T-helper 1 cell treated with Interleukin-12 subunit alpha and Interleukin-12 subunit beta and Interleukin-4 antibody, amounts not matched to agents 30 μg/mL and 1 μg/mL, for 36 hours (primary cell): Measurements from ENCODE around the gene SLC38A6.

ENCODE experiments used
- H3K27ac Mint-ChIP-seq: one replicate; pipeline ENCODE4 v1.8.0; 2021; ENCODE audit warnings: mild to moderate bottlenecking, mixed read lengths
- H3K27me3 Mint-ChIP-seq: one replicate; pipeline ENCODE4 v1.8.0; 2021; ENCODE audit warnings: low read depth, mixed read lengths
- H3K36me3 Mint-ChIP-seq: one replicate; pipeline ENCODE4 v1.8.0; 2021; ENCODE audit warnings: low read depth, mixed read lengths
- H3K4me1 Mint-ChIP-seq: one replicate; pipeline ENCODE4 v1.8.0; 2021; ENCODE audit warnings: low read depth, mixed read lengths
- H3K4me3 Mint-ChIP-seq: one replicate; pipeline ENCODE4 v1.8.0; 2021; ENCODE audit warnings: mild to moderate bottlenecking, moderate library complexity, mixed read lengths
- H3K9me3 Mint-ChIP-seq: one replicate; pipeline ENCODE4 v1.8.0; 2021; ENCODE audit warnings: mixed read lengths

SLC38A6 gene

DNA sequence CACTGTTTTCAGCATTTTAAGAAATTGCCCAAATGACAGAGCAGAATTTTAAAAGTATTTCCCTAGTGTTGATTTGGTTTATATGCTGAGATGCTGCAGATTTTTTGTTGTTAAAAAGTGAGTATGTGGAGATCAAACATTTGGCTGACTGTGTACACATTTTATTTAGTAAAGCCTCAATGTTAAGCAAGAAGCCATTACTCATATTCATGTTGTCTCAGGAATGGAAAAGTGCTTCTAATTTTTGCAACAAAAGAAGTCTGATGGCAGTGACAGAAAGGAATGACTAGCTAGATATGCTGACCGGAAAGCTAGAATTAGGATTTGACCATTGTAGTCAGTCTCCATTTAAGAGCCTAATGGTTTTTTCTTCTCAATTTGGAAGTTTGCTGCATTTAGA, 22.5 kb downstream of the SLC38A6 start:
- no peaks in the 10 kb centered on the region for H3K4me1 Mint-ChIP-seq

GRCh38 chr14:61019537-61019936, 38.5 kb downstream of the SLC38A6 start:
- H3K27ac Mint-ChIP-seq, result no peak overlapping the region
- no peak overlapping the region for H3K4me3 Mint-ChIP-seq
- H3K27me3 Mint-ChIP-seq, result no peaks in the 10 kb centered on the region
- no peaks in the 10 kb centered on the region for H3K36me3 Mint-ChIP-seq
- H3K4me1 Mint-ChIP-seq, result no peaks in the 10 kb centered on the region
- H3K9me3 Mint-ChIP-seq, result no peaks in the 10 kb centered on the region

More for the DNA sequence above, 22.5 kb downstream of the SLC38A6 start:
- Mint-ChIP-seq H3K27me3 (no peaks in the 10 kb centered on the region), H3K27ac (no peak overlapping the region), H3K36me3 (peaks cover 2% of the 10 kb centered on the region), H3K4me3 (no peak overlapping the region), H3K9me3 (no peaks in the 10 kb centered on the region)

DNA sequence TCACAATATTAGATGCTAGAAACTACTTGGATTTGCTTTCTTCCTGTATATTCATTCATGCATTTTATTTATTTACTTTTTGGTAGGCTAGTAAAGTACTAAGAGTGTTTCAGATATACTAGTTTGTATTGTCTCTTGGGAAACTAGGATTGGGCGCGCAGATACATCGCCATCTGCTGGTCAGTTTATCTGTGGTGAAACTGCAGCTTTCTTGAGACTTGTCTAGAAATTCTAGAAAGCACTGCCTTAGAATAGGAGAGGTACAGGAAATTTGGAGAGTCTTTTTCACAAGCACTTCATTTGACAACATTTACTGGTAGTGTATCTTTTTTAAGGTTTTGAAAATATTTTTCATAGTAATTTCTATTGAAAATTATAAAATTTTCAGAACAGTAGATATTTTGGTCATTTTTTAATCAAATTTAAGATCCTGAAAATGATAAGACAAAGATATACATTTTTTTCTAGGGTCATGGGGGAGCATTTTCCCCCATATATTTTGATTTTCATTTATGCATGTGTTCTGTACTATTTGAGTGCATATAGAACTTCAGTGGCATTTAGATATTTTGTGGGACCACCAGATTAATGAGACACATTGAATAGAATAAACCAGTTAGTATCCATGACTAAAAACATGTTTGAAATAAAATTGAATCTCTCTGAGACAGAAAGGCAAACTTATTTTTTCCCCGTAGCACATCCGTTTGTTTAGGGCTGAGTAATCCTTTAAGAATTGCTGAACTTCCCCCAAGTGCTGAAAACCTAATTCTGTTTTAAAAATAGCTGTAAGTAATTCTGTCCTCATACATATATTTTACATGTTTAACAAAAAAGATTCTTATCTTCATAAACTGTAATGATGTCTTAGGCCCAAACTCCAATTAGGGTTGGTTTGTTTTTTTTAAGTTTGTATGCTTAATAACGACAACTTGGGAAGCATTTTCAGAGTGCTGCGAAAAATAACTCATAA, 44.5 kb downstream of the SLC38A6 start:
- Mint-ChIP-seq H3K36me3 (no peaks in the 10 kb centered on the region), H3K9me3 (no peaks in the 10 kb centered on the region), H3K27me3 (no peaks in the 10 kb centered on the region), H3K27ac (no peak overlapping the region), H3K4me1 (no peaks in the 10 kb centered on the region), H3K4me3 (no peak overlapping the region)

DNA sequence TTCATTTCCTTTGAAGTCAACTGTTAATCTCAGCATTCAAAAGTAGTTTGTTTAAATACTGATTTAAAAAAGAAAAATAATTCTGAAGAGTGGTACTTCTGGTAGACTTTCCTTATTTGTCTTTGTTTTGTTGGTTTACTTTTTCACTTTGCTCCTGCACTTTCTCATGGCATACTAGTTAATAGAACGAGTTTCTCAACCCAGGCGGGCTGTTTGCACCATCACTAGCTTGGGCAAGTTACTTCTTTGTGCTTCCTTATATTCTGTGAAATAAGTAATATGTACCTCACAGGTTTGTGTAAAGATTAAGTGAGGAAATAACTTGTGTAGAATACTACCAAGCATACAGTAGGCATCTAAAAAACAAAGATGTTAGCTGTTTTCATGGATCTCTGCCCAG, 45.5 kb downstream of the SLC38A6 start:
- no peak overlapping the region for H3K4me3 Mint-ChIP-seq
- no peaks in the 10 kb centered on the region for H3K27me3 Mint-ChIP-seq
- no peaks in the 10 kb centered on the region for H3K9me3 Mint-ChIP-seq
- H3K27ac Mint-ChIP-seq, result no peak overlapping the region
- no peaks in the 10 kb centered on the region for H3K4me1 Mint-ChIP-seq
- no peaks in the 10 kb centered on the region for H3K36me3 Mint-ChIP-seq

- Mint-ChIP-seq H3K4me3 (no peak overlapping the region), H3K4me1 (peaks cover 6% of the 10 kb centered on the region), H3K36me3 (peaks cover 4% of the 10 kb centered on the region), H3K9me3 (no peaks in the 10 kb centered on the region), H3K27me3 (no peaks in the 10 kb centered on the region), H3K27ac (no peak overlapping the region)
Measured at GRCh38 chr14:61031026-61031425, 50.0 kb downstream of the SLC38A6 start.

GRCh38 chr14:61033054-61033453, 52.0 kb downstream of the SLC38A6 start:
- no peaks in the 10 kb centered on the region for H3K27me3 Mint-ChIP-seq
- peaks cover 4% of the 10 kb centered on the region for H3K36me3 Mint-ChIP-seq
- H3K4me1 Mint-ChIP-seq, result peaks cover 7% of the 10 kb centered on the region
- no peak overlapping the region for H3K4me3 Mint-ChIP-seq
- no peaks in the 10 kb centered on the region for H3K9me3 Mint-ChIP-seq
- H3K27ac Mint-ChIP-seq, result no peak overlapping the region

GRCh38 chr14:61033855-61034254, 52.8 kb downstream of the SLC38A6 start:
- H3K36me3 Mint-ChIP-seq, result peaks cover 4% of the 10 kb centered on the region
- peaks cover 7% of the 10 kb centered on the region for H3K4me1 Mint-ChIP-seq
- no peak overlapping the region for H3K27ac Mint-ChIP-seq

GRCh38 chr14:61034416-61035120, 53.5 kb downstream of the SLC38A6 start:
- peak overlapping the region; percentile 25 for H3K4me3 Mint-ChIP-seq
- peak overlapping the region; percentile 67 for H3K27ac Mint-ChIP-seq
- peaks cover 7% of the 10 kb centered on the region for H3K4me1 Mint-ChIP-seq
- H3K36me3 Mint-ChIP-seq, result peaks cover 4% of the 10 kb centered on the region
- H3K27me3 Mint-ChIP-seq, result no peaks in the 10 kb centered on the region
- H3K9me3 Mint-ChIP-seq, result no peaks in the 10 kb centered on the region

More at GRCh38 chr14:61033855-61034254, 52.8 kb downstream of the SLC38A6 start:
- Mint-ChIP-seq H3K4me3 (no peak overlapping the region), H3K27me3 (no peaks in the 10 kb centered on the region), H3K9me3 (no peaks in the 10 kb centered on the region)

DNA sequence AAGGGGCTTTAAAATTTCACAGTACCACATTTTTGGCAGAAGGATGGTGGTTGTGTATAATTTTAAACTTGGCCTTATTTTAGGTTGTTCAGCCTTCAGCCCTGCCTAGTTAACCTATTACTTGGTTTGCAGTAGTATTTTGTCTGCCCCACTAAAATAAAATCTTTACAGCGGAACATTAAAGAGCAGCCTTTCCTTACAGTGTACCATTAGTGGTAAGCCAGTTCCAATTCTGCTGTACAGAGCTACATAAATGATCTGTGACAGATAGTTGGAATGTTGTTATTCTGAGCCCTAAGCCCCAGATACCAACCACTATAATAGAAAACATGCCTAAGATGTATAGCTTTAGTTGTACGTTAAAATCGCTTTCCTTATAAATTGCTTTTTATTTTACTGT, 56.2 kb downstream of the SLC38A6 start:
- no peaks in the 10 kb centered on the region for H3K27me3 Mint-ChIP-seq
- H3K4me1 Mint-ChIP-seq, result peaks cover 11% of the 10 kb centered on the region
- H3K36me3 Mint-ChIP-seq, result peaks cover 3% of the 10 kb centered on the region
- H3K4me3 Mint-ChIP-seq, result no peak overlapping the region
- no peaks in the 10 kb centered on the region for H3K9me3 Mint-ChIP-seq
- no peak overlapping the region for H3K27ac Mint-ChIP-seq

DNA sequence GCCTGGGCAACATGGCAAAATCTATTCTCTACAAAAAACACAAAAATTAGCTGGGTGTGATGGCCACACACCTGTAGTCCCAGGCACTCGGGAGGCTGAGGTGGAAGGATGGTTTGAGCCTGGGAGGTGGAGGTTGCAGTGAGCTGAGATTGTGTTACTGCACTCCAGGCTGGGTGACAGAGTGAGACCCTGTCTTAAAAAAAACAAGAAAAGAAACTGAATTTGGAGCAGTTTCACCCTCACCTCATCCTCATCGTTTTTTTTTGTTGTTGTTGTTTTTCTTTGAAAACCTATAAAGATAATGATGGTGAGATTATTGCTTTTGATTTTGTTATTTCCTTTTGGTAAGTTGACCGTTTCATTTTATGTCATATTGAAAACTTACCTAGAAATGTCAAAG, 60.7 kb downstream of the SLC38A6 start:
- Mint-ChIP-seq H3K27me3 (no peaks in the 10 kb centered on the region), H3K4me1 (peaks cover 5% of the 10 kb centered on the region), H3K36me3 (no peaks in the 10 kb centered on the region), H3K4me3 (no peak overlapping the region), H3K27ac (peak overlapping the region; percentile 36), H3K9me3 (no peaks in the 10 kb centered on the region)

DNA sequence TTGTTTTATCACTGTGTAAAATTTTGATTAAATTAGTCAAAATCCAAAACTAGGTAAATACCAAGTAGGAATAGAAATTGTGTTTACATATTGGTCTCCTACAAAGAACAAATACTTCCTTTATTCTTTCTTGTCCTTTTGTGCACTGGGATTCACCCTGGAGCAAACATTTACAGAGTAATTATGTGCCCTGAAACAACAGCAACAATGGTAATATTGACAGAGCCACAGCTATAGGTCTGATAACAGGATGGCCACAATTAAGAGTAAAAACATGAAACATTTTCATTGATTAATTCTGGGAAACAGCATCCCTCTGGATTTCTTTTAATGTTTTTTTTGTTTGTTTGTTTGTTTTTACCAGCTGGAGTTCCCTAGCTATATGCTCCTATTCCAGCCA, 61.2 kb downstream of the SLC38A6 start:
- no peak overlapping the region for H3K27ac Mint-ChIP-seq
- peaks cover 5% of the 10 kb centered on the region for H3K4me1 Mint-ChIP-seq
- no peaks in the 10 kb centered on the region for H3K9me3 Mint-ChIP-seq
- H3K36me3 Mint-ChIP-seq, result no peaks in the 10 kb centered on the region
- no peaks in the 10 kb centered on the region for H3K27me3 Mint-ChIP-seq
- H3K4me3 Mint-ChIP-seq, result no peak overlapping the region

DNA sequence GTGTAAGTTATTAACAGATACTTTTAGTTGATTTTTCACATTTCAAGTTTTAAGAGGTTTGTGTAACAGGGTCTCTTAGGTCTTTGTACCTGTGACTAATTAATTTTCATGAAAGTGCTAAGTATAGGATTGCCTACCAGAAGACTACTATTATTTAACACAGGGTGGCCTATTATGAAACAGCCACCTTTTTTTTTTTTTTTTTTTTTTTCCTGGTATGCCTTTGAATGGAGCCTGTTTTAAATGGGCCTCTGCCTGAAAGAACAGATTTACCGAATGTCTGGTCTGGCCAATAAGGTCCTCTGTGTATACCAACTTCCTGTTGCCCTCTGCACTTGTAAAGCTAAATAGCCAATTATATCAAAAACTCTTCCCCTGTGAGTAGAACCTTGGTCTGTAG, 62.5 kb downstream of the SLC38A6 start:
- Mint-ChIP-seq H3K9me3 (no peaks in the 10 kb centered on the region), H3K4me1 (peaks cover 3% of the 10 kb centered on the region), H3K27ac (no peak overlapping the region), H3K4me3 (no peak overlapping the region), H3K27me3 (no peaks in the 10 kb centered on the region), H3K36me3 (no peaks in the 10 kb centered on the region)

DNA sequence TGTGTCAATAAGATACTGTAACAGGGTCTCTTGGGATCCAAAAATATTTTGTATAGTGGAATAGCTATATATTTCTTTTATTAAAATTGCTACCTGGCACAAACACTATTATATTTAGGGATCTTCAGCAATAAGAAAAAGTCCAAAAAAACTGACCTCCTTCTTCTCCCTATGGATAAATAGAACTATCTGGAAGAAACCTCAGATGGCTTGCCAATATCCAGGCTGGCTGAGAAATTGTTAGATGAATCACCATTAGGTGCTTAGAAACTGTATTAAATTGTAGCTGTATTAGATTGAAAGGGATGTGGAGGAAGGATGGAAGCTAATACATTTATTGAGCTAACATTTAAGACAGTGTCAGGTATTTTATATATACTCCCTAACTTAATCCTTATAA, 66.0 kb downstream of the SLC38A6 start:
- H3K27me3 Mint-ChIP-seq, result no peaks in the 10 kb centered on the region
- H3K36me3 Mint-ChIP-seq, result peaks cover 3% of the 10 kb centered on the region
- H3K27ac Mint-ChIP-seq, result no peak overlapping the region
- no peak overlapping the region for H3K4me3 Mint-ChIP-seq
- no peaks in the 10 kb centered on the region for H3K9me3 Mint-ChIP-seq
- H3K4me1 Mint-ChIP-seq, result peaks cover 5% of the 10 kb centered on the region

DNA sequence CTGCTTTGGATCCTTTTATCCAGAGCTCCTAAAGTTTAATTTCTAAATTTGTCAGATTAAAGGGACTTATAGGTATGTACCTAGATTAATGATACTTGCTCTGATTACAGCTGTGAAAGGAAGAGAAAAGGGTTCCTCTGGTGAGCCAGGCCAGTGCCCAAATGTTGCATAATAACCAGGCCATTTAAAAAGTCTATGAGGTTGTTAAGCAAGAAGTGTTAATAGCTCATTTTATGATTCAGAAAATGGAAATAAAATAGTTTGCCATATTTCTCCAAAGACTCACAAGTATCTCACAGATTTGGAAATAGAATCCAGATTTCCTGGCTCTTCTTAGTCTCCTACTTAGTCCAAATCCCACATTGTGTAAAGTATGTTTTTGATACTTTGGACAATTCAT, 67.6 kb downstream of the SLC38A6 start:
- H3K9me3 Mint-ChIP-seq, result peaks cover 3% of the 10 kb centered on the region
- H3K4me3 Mint-ChIP-seq, result no peak overlapping the region
- H3K27me3 Mint-ChIP-seq, result no peaks in the 10 kb centered on the region
- H3K27ac Mint-ChIP-seq, result no peak overlapping the region
- H3K4me1 Mint-ChIP-seq, result peaks cover 5% of the 10 kb centered on the region
- H3K36me3 Mint-ChIP-seq, result peaks cover 5% of the 10 kb centered on the region

DNA sequence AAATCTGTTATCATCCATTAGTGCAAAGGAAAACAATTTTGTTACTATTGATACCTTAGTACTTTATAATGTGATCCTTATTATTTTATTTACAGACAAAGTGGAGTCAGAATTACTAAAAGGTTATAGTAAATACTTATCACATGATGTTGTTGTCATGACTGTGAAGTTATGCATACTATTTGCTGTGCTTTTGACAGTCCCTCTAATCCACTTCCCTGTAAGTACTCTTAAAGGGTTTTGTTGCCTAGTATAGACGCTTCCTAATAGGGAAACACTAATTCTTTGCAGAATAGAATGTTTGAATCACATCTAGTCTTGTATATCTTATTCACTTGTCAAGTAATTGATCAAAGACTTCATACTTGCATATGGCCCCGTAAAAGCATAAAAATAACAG, 69.4 kb downstream of the SLC38A6 start:
- Mint-ChIP-seq H3K9me3 (peaks cover 13% of the 10 kb centered on the region), H3K4me1 (peaks cover 5% of the 10 kb centered on the region), H3K4me3 (no peak overlapping the region), H3K27me3 (no peaks in the 10 kb centered on the region), H3K27ac (no peak overlapping the region), H3K36me3 (peaks cover 12% of the 10 kb centered on the region)
